HG03108 (cell line): ENCODE measurements around the gene PTP4A1.
A peak's percentile ranks its signal among the peaks of the same experiment; 100 is the strongest.
"Not testable (repeated sequence)": the region's sequence is repeated elsewhere in the genome, so short reads cannot be mapped to it uniquely, and the experiment has no call there.

ENCODE experiments used
- ATAC-seq: cut with Tn5 transposase; IDR thresholded peaks from one replicate; pipeline ENCODE4 v1.9.1; 2021; ENCODE audit warnings: moderate library complexity; ENCODE audit not compliant: unreplicated experiment

Gene PTP4A1

GRCh38 chr6:63572044-63572746 is at the start of gene PTP4A1, which contains the start of gene LOC128125822:
Gene PTP4A1 (plus strand): TSS chr6:63572480. CDS start chr6:63576881, 4,401 bp downstream.
Gene LOC128125822 (plus strand): TSS chr6:63572480.
- peak; percentile 89 for ATAC-seq

DNA sequence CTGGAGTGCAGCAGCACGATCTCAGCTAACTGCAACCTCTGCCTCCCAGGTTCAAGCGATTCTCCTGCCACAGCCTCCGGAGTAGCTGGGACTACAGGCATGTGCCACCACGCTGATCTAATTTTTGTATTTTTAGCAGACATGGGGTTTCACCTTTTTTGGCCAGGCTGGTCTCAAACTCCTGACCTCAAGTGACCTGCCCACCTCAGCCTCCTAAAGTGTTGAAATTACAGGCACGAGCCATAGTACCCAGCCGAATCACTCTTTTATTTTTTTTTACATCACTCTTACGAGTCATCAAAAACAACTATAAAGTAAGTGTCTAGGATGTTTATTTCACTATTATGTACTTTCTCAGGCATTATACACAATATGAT is 49.4 kb upstream of the PTP4A1 start:
- ATAC-seq: not testable (repeated sequence)

DNA sequence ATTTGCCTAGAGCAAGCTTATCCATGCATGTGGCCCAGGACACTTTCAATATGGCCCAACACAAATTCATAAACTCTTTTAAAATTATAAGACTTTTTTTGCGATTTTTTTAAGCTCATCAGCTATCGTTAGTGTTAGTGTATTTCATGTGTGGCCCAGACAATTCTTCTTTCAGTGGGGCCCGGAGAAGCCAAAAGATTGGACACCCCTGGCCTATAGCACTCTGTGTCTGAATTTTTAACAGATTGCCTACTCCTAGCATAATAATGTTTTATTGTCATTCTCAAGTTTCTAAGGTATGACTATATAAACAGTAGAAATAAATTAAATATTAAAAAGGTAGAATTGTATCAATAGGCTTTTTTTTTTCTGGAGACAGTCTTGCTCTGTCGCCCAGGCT is 48.6 kb upstream of the PTP4A1 start:
- no peak for ATAC-seq

GRCh38 chr6:63525186-63525878 is 46.9 kb upstream of the PTP4A1 start:
- ATAC-seq: no peak

GRCh38 chr6:63526931-63527330 is 45.3 kb upstream of the PTP4A1 start:
- no peak for ATAC-seq

- no peak for ATAC-seq
Measured at GRCh38 chr6:63527658-63528514, 44.4 kb upstream of the PTP4A1 start.

GRCh38 chr6:63529498-63529897 is 42.8 kb upstream of the PTP4A1 start:
- no peak for ATAC-seq

GRCh38 chr6:63530182-63530581 is 42.1 kb upstream of the PTP4A1 start:
- no peak for ATAC-seq

GRCh38 chr6:63530991-63531390 is 41.3 kb upstream of the PTP4A1 start:
- no peak for ATAC-seq

GRCh38 chr6:63533026-63533425 is 39.3 kb upstream of the PTP4A1 start:
- ATAC-seq: no peak

GRCh38 chr6:63533952-63534351 is 38.3 kb upstream of the PTP4A1 start:
- ATAC-seq: no peak

DNA sequence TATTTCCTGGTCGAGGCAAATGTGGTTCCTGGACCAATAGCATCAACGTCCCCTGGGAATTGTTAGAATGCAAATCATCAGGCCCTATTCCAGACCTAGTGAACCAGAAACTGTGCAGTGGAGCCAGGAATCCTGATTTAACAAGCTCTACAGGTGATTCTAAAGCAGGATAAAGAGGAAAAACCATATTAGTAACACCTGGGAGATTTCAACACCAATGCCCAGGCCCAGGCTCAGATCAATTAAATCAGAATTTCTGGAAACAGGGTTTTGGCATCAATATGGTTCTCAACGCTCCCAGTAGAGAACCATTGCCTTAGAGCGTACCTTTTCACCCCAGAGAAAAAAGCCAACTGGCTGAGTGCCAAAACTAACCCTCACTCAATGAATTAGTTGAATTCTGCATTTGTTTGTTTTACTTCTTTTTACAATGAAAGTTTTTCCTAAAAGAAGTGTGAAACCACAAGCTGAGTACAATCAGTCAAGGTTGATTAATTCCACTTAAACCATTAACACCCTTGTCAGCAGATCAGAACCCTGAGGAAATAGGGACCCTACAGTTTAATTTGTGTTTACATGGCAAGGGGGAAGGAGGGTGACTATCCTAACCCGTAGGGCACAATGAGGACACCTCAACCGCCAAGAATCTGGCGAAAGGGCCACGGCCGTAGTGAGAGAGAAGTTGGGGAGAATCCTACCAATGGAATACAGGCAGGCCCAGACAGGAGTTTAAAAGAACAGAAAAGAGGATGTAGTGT is 34.9 kb upstream of the PTP4A1 start:
- peak; percentile 58 for ATAC-seq

DNA sequence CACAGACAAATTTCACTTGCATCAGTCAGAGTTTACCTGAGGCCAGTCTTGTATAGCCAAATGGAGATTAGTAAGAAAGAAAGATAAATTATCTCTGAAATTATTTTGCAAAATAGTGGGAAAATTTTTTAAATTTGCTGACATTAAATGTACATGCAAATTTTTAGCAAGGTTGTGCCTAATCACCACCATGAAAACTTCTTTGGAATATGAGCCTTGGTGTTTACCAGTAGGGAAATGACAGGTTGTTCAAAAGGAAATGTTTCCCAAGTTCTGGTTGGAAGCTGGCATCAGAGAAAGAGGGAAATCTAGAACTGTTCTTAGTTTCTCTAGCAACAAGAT is 34.4 kb upstream of the PTP4A1 start:
- no peak for ATAC-seq

GRCh38 chr6:63538550-63538949 is 33.7 kb upstream of the PTP4A1 start:
- no peak for ATAC-seq

DNA sequence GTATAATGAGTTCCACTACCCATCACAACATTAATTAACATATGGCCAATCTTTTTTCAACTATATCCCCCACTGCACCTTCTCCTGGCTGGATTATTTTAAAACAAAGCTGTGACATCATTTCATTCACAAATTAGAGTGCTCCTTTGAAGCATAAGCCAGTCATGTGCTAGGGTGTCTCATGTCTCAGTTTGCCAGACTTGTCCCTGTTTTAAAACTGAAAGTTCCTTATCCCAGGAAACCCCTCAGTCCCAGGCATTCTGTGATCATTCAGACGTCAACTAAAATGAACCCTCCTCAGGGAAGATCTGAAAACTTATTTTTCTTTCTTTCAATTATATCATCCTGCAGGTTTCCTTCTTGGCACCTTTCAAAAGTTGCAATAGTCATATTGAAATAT is 29.3 kb upstream of the PTP4A1 start:
- no peak for ATAC-seq

- ATAC-seq: no peak
Measured at GRCh38 chr6:63543982-63544381, 28.3 kb upstream of the PTP4A1 start.

DNA sequence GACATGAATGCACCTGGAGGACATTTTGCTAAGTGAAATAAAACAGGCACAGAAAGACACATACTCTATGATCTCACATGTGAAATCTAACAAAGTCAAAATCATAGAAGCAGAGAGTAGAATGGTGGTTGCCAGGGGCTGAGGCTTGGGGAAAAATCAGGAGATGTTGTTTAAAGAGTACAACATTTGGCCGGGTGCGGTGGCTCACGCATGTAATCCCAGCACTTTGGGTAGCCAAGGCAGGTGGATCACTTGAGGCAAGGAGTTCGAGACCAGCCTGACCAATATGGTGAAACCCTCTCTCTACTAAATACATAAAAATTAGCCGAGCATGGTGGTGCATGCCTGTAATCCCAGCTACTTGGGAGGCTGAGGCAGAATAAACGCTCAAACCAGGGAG is 26.0 kb upstream of the PTP4A1 start:
- no peak for ATAC-seq

DNA sequence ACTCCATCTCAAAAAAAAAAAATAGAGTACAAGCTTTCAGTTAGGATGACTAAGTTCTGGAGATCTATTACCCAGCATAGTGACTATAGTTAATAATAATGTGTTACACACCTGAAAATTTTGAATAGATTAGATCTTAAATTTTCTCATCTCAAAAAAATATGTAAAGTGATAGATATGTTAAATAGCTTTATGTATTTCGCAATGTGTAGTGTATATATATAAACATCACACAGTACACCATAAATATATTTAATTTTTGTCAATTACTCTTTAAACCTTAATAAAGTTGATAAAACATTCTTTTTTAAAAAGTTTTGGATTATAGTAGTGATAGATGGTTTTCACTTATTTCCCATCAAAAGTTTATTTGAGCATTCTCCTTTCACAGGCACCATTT is 25.6 kb upstream of the PTP4A1 start:
- no peak for ATAC-seq

- ATAC-seq: no peak
Measured at GRCh38 chr6:63549076-63549475, 23.2 kb upstream of the PTP4A1 start.

DNA sequence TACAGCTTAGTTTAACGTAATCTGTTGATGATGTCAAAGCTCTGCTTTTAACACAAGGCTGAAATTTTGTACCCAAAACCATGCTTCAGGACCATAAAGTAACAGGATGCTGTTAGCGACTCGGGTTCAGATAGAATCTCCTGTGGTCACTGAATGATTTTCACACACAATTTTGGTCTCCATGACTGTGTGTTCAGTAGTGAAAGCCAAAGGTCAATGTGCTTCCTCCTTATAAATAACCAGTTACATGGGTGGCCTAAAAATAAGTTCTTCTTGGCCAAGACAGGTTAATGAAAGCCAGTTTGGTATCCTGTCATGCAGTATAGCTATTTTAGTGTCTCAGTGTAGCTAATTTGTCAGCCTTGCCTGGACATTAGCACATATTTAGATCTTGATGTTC is 19.1 kb upstream of the PTP4A1 start:
- peak; percentile 100 for ATAC-seq

DNA sequence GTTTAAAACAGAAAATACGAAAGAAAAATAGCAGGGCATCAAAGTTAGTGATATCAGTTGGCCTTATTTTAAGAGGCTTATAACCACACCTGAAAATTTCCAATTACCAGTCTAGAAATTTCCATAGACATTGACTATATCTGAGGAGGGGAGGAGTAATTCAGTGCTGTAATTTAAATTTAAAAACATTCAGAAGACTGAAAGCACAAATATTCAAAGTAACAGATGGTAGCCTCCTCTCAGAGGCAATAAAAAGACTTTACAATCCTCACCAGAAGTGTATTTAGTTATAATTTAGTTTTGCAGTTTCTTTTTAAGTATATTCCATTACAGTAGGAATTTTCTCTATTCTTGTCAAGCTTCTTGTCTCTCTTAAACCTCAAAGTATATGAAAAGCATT is 18.4 kb upstream of the PTP4A1 start:
- no peak for ATAC-seq
